ENCODE results near the gene LMBR1L. TPM values are rescaled to one million over a fixed set of nuclear protein-coding genes. Genes with fewer than 3 reads are reported as not detected.

The LMBR1L gene
- total and polyA plus RNA-seq, 2 of the 13 experiments (the other 11 are each of a cell fraction or from before 2014, with no cell fraction given), result 12.2 to 65.9 TPM

- TF ChIP-seq SNAPC5 (CRISPR knock-in tag; IDR thresholded peaks at IDR 0.05; ENCODE audit: borderline replicate concordance) (no peak), TAF15 (IDR thresholded peaks at IDR 0.05; ENCODE audit: low read depth, low read length, poor library complexity, severe bottlenecking) (no peak)
Measured at GRCh38 chr12:49126852-49127763, 16.5 kb upstream of the LMBR1L start (continued).

GRCh38 chr12:49121047-49121696 lies 10.5 kb upstream of the LMBR1L start:
- ATAC-seq (peak; percentile 72), DNase-seq (ENCODE audit: low spot score) (peak; percentile 79), FAIRE-seq (peak; percentile 92)
- no peak overlapping the region for H2AFZ ChIP-seq (ENCODE audit: low read length)
- no peaks in the 10 kb centered on the region for H3K36me3 ChIP-seq (replicated peaks in 1 of 2; ENCODE audit: control insufficient read depth in 1 of 2, insufficient read depth in 2 of 2, low read length in 2 of 2)
- ChIA-PET CTCF (ENCODE audit: low intra/inter-chr PET ratio, low total read pairs) (interaction anchor here (0.7 to 2.5 kb wide), 3 partner anchors 11 to 57 kb away, joined by 3 to 30 read pairs (median 8); partner anchors contain the start of gene LMBR1L), POLR2A (interaction anchor here (0.8 to 2.2 kb wide), 6 partner anchors 10 to 57 kb away, joined by 3 to 29 read pairs (median 4); partner anchors contain the start of genes LMBR1L, RHEBL1 and TUBA1B)
- H3K4me2 ChIP-seq (ENCODE audit: low read depth, low read length), result no peak overlapping the region
- 19% methylated on average over 6 of the region's 6 CpGs for WGBS (ENCODE audit: low lambda C conversion rate)
- H4K20me1 ChIP-seq (ENCODE audit: insufficient read depth, low read length), result no peaks in the 10 kb centered on the region
- H3K27me3 ChIP-seq (ENCODE audit: control insufficient read depth in 1 of 2, insufficient read depth in 2 of 2, low read length in 2 of 2), result peaks cover 0 to 9% of the 10 kb centered on the region in 2 experiments; a peak in 2 of 5 replicates
- no peak overlapping the region for H3K27ac ChIP-seq (ENCODE audit: extremely low read length, insufficient read depth, low read length)
- intact Hi-C loops (cut with micrococcal nuclease; ENCODE audit: unreplicated experiment), result loop anchor here (1.0 to 10.0 kb wide), 3 partner anchors 33 to 1904 kb away; partner anchors contain the start of gene SLC11A2
- no TSS peak for BruUV-seq (replicated peaks)
- no peak overlapping the region for H3K9ac ChIP-seq (ENCODE audit: insufficient read depth, low read depth, low read length)
- in situ Hi-C loops (cut with HindIII; ENCODE audit: extremely low pct_ligation_motif_present, low pct_unique_long_range_greater_than_20kb), result loop anchor here (5.0 kb wide), 1 partner anchor 54 kb away; the partner anchor contains the start of gene RHEBL1
- H3K9me3 ChIP-seq (ENCODE audit: low read length), result no peaks in the 10 kb centered on the region
- H3K4me1 ChIP-seq (ENCODE audit: insufficient read depth, low read length), result peaks cover 9% of the 10 kb centered on the region
- H3K79me2 ChIP-seq (ENCODE audit: insufficient read depth, low read length), result no peaks in the 10 kb centered on the region
- H3K4me3 ChIP-seq (replicated peaks in 1 of 3; ENCODE audit: insufficient read depth in 1 of 3, low read depth in 2 of 3, low read length in 3 of 3), result no peak overlapping the region
- TF ChIP-seq RBM39 (IDR thresholded peaks at IDR 0.05; ENCODE audit: low read depth, low read length, poor library complexity, severe bottlenecking), result no peak
- no peak for TF ChIP-seq RNF219 (CRISPR knock-in tag; IDR thresholded peaks at IDR 0.05)
- TF ChIP-seq GLI4 (CRISPR knock-in tag; IDR thresholded peaks at IDR 0.05; ENCODE audit: borderline replicate concordance), result no peak
- TF ChIP-seq ZNF274 (CRISPR knock-in tag; IDR thresholded peaks at IDR 0.05), result no peak
- TF ChIP-seq TBP (CRISPR knock-in tag; IDR thresholded peaks at IDR 0.05), result no peak
- no peak for TF ChIP-seq SRF (IDR thresholded peaks at IDR 0.05; ENCODE audit: low read depth, low read length)
- no peak for TF ChIP-seq GZF1 (CRISPR knock-in tag; IDR thresholded peaks at IDR 0.05)
- peak; percentile 91; the same call in 1 of the 2 replicates for TF ChIP-seq KDM1A (CRISPR knock-in tag; IDR thresholded peaks at IDR 0.05)
- no peak for TF ChIP-seq RBAK (CRISPR knock-in tag; IDR thresholded peaks at IDR 0.05)
- TF ChIP-seq ZNF83 (CRISPR knock-in tag; IDR thresholded peaks at IDR 0.05; ENCODE audit: borderline replicate concordance), result peak; percentile 35; the same call in 1 of the 2 replicates
- TF ChIP-seq CBX1 (IDR thresholded peaks at IDR 0.05; ENCODE audit: low read depth), result no peak
- TF ChIP-seq ZNF207 (IDR thresholded peaks at IDR 0.05; ENCODE audit: borderline replicate concordance), result no peak
- TF ChIP-seq BCL6 (CRISPR knock-in tag; IDR thresholded peaks at IDR 0.05), result no peak
- no peak for TF ChIP-seq JUNB (CRISPR knock-in tag; IDR thresholded peaks at IDR 0.05; ENCODE audit: borderline replicate concordance)
- TF ChIP-seq XRCC5 (optimal IDR thresholded peaks at IDR 0.05; ENCODE audit: low read length), result peak; percentile 34
- no peak for TF ChIP-seq ZNF296 (CRISPR knock-in tag; conservative IDR thresholded peaks at IDR 0.05)
- TF ChIP-seq MXI1 (IDR thresholded peaks at IDR 0.05; ENCODE audit: borderline replicate concordance, low read depth, low read length), result peak; percentile 64; the same call in 2 of the 3 replicates
- no peak for TF ChIP-seq PCBP2 (optimal IDR thresholded peaks at IDR 0.05; ENCODE audit: low read depth, low read length, poor library complexity, severe bottlenecking)
